ENCODE results near the gene DENND1A. TPM values are rescaled to one million over a fixed set of nuclear protein-coding genes. Genes with fewer than 3 reads are reported as not detected.

The DENND1A gene
- total RNA-seq, 2 experiments from 2014 or later, result 13.9 to 20.3 TPM

DNA sequence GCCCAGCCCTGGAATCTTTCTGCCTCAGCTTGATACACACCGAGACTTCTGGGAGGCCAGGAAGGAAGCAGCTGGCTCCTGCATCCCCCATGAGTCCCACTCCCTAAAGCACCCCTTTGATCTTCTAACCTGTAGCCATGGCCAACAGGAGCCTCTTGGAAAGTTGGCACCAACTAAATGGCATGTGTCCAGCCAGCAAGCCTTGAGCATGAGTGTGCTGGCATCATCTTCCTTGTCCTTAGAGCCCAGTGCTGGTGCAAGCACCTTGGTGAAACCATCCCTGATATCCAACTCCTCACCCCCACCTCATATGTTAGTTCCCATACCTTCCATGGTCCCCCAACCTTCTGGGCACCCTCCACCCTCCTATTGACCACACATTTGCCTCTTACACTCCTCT, 443.5 kb downstream of the DENND1A start:
- POLR2A ChIA-PET, result no interaction called here
- H3K4me1 Mint-ChIP-seq, result peaks cover 2% of the 10 kb centered on the region
- no peaks in the 10 kb centered on the region for H3K27me3 Mint-ChIP-seq
- H3K4me3 Mint-ChIP-seq, result no peak overlapping the region
- H3K36me3 Mint-ChIP-seq, result no peaks in the 10 kb centered on the region
- DNase-seq (no peak), ATAC-seq (ENCODE audit: low read depth) (no peak)
- H3K9me3 Mint-ChIP-seq, result no peaks in the 10 kb centered on the region
- no peak overlapping the region for H3K27ac Mint-ChIP-seq

DNA sequence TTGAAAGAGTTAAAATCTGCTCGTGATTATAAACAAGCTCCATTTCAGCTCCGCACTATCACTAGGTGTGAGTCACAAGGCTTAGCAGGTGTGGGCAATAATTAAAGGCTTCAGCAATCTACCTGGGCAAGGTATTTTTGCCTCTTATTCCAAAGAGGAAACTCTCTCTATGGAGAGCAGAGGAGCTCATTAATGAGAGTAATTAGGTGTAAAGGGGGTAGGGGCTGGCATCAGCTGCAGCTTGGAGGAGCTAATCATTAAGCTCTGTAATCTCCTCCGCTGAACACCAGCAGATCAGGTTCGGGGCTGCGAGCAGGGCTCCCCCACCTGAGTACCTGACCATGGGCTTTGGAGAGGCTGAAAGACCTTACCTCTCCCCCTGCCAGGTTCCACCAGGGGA, 444.7 kb downstream of the DENND1A start:
- POLR2A ChIA-PET, result no interaction called here
- Mint-ChIP-seq H3K36me3 (no peaks in the 10 kb centered on the region), H3K4me3 (no peak overlapping the region), H3K4me1 (peaks cover 2% of the 10 kb centered on the region), H3K9me3 (no peaks in the 10 kb centered on the region), H3K27me3 (no peaks in the 10 kb centered on the region), H3K27ac (no peak overlapping the region)
- DNase-seq, result no peak
- no peak for ATAC-seq (ENCODE audit: low read depth)

DNA sequence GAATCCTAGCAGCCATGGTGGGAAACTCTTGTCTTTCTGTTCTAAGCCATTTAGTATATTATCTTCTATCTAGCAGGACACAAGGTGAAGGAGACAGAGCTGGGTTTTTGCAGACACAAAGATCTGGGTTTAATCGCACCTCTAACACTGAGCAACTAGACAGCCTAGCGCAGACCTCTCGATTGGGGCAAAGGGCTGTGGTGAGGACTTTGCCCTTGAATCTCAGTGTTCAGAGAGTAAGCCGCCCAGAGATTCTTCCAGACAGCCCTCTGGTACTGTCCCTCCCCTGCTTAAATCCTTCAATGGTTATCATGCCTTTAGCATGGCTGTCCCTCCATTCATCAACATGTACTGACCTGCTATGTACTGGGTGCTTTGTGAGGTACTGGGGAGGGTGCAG, 445.8 kb downstream of the DENND1A start:
- H3K4me3 Mint-ChIP-seq, result no peak overlapping the region
- no peaks in the 10 kb centered on the region for H3K27me3 Mint-ChIP-seq
- peaks cover 2% of the 10 kb centered on the region for H3K4me1 Mint-ChIP-seq
- no peaks in the 10 kb centered on the region for H3K36me3 Mint-ChIP-seq
- no peak overlapping the region for H3K27ac Mint-ChIP-seq
- POLR2A ChIA-PET, result no interaction called here
- H3K9me3 Mint-ChIP-seq, result no peaks in the 10 kb centered on the region
- no peak for DNase-seq
- ATAC-seq (ENCODE audit: low read depth), result no peak

DNA sequence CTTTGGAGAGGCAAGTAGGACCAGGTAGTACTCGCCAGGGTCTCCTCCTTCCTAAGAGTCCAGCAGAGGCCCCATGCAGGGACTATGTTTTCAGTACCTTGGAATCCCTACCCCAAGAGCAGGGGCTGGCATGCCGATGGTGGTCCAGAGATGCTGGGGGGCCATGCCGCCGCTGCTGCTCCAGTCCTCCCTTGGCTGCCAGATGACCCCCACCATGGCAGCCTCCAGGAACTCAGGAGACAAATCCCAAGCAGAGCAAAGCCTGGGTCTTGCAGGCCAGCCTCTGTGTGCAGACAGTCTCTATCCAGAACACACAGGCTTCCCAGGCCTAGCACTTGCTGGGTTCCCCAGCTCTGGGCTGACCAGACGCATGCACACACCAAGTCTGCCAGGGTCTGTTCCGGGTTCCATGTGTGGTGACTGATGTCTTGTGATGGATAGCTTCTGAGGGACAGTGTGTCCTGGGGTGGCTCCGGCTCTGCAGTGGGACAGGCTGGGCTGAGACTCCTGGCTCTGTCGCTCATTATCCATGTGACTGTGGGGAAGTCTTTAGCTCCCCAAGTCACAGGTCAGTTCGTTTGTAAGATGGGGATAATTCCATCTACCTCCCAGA, 446.6 kb downstream of the DENND1A start:
- Mint-ChIP-seq H3K4me3 (no peak overlapping the region), H3K4me1 (no peaks in the 10 kb centered on the region), H3K27ac (no peak overlapping the region), H3K9me3 (no peaks in the 10 kb centered on the region), H3K27me3 (no peaks in the 10 kb centered on the region), H3K36me3 (no peaks in the 10 kb centered on the region)
- POLR2A ChIA-PET, result no interaction called here
- no peak for ATAC-seq (ENCODE audit: low read depth)
- no peak for DNase-seq

DNA sequence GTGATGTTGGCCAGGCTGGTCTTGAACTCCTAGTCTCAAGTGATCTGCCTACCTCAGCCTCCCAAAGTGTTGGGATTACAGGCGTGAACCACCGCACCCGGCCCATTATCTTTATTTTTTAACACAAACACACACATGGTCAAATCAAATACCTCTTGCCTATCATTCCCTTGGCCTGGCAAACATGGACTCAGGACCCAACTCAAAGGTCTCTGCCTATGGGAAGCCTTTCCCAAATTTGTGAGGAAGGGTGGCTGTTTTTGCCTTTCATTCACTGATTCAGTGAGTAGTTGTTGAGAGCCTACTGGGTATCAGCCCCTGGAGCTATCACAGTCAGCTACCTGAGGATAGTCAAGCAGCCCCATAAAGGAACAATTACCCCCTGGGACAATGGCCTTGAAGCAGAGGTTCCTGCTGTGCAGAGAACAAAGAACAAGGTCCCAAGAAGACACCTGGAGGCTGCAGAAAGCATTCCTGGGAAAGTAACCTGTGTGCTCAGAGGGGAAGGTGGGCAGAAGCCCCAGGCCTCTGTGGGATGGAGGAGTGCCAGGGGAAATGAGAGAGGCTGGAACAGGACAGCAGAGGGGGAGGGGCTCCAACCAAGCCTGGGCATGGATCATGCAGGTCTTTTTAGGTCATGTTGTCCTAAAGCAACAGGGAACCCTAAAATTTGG, 447.5 kb downstream of the DENND1A start:
- H3K9me3 Mint-ChIP-seq, result no peaks in the 10 kb centered on the region
- no peaks in the 10 kb centered on the region for H3K4me1 Mint-ChIP-seq
- POLR2A ChIA-PET, result no interaction called here
- no peaks in the 10 kb centered on the region for H3K36me3 Mint-ChIP-seq
- H3K27me3 Mint-ChIP-seq, result no peaks in the 10 kb centered on the region
- ATAC-seq (ENCODE audit: low read depth) (no peak), DNase-seq (no peak)
- H3K4me3 Mint-ChIP-seq, result no peak overlapping the region
- H3K27ac Mint-ChIP-seq, result no peak overlapping the region

DNA sequence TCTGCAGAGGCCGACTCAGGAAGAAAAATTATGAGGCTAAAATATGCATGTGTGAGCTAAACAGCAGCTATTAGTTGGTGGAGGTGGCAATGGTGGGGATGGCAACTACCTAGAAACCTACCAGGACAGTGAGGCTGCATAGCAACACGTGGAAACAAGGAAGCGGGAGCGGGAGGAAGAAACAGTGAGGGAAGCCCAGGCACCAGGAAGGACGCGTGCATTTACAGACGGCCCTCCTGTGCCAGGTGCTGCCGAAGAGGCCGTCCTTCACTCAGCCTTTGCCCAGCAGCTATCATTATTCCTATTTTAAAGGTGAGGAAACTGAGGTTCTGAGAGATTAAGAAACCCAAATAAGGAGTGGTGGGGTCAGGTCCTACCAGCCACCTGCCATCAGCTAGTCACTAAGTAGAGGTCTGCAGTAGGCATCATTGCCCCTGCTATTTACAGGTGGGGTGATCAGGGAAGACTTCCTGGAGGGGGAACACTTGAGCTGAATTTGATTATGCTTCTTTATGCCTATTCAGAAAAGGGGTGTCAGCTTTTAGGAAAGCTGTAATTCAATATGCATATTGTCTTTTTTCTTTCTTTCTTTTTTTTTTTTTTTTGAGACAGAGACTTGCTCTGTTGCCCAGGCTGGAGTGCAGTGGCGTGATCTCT, 448.6 kb downstream of the DENND1A start:
- H3K9me3 Mint-ChIP-seq, result no peaks in the 10 kb centered on the region
- no peaks in the 10 kb centered on the region for H3K27me3 Mint-ChIP-seq
- H3K27ac Mint-ChIP-seq, result no peak overlapping the region
- no peak for DNase-seq
- no peak overlapping the region for H3K4me3 Mint-ChIP-seq
- POLR2A ChIA-PET, result no interaction called here
- no peaks in the 10 kb centered on the region for H3K4me1 Mint-ChIP-seq
- H3K36me3 Mint-ChIP-seq, result no peaks in the 10 kb centered on the region
- ATAC-seq (ENCODE audit: low read depth), result no peak

DNA sequence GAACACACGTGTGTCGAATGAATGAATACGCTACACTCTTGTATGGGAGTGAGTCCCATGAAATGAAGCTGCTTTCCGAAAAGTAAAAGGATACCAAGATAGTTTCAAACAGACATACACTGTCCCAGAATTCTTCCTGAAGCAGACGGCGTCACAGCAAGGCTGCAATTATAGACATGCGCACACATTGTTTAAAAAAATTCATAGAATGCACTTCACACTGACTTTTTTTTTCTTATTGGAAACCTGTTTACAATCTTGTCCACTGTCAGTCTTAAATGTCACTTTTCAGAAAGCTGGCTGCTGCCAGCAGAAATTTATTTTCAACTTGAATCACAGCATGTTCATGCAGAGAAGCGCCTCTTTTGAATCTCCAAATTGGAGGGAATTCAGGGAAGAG, 449.1 kb downstream of the DENND1A start:
- no peak for DNase-seq
- no peaks in the 10 kb centered on the region for H3K9me3 Mint-ChIP-seq
- POLR2A ChIA-PET, result no interaction called here
- no peaks in the 10 kb centered on the region for H3K27me3 Mint-ChIP-seq
- ATAC-seq (ENCODE audit: low read depth), result no peak
- H3K36me3 Mint-ChIP-seq, result no peaks in the 10 kb centered on the region
- no peak overlapping the region for H3K27ac Mint-ChIP-seq
- H3K4me3 Mint-ChIP-seq, result no peak overlapping the region
- H3K4me1 Mint-ChIP-seq, result no peaks in the 10 kb centered on the region

DNA sequence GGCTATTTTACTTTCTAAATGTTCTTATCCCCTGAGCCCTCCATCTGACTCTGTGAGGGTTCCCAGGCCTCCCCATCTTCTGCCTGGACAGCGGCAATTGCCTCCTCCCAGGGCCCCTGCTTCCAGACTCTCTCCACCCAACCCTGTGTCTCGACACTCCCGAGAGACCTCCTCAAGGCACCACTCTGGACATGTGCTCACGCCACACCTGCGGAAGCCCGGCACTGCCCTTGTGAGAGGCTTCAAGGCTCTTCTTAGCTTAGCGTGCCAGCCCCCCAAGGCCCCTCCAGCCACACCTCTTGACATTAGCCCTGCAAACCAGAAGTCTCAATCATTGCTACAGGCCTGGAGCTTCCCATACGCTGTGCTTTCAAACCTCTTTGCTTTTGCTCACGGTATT, 449.8 kb downstream of the DENND1A start:
- DNase-seq (no peak), ATAC-seq (ENCODE audit: low read depth) (no peak)
- no peaks in the 10 kb centered on the region for H3K4me1 Mint-ChIP-seq
- H3K36me3 Mint-ChIP-seq, result no peaks in the 10 kb centered on the region
- H3K9me3 Mint-ChIP-seq, result no peaks in the 10 kb centered on the region
- no peak overlapping the region for H3K4me3 Mint-ChIP-seq
- POLR2A ChIA-PET, result no interaction called here
- no peaks in the 10 kb centered on the region for H3K27me3 Mint-ChIP-seq
- H3K27ac Mint-ChIP-seq, result no peak overlapping the region

DNA sequence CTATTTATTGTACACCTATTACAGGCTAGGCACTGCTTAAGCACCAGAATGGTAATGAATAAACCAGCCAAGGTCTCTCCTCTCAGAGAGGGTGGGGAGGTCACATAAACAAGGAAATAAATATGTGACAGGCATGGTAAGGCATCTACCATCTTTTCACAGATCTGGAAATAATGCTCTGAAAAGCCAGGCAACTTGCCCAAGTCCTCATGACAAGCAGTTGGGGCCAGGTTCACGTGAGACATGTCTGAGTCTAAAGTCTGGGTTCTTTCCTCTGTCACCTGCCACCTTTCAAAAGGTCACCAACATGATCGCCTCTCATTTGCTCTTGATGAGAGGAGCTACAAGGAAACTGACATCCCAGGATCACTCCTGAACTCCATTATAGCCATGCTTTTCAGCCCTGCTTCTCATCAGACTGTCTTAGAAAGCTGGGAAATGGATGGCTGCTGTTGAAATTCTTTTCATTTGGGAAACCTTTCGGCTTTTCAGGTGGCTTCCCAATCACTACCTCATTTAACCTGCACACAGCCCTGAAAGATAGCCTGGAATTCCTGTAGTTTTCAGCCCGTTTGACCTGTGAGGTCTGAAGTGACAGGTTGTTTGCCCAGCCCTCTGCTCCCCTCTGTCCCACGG, 450.8 kb downstream of the DENND1A start:
- H3K4me1 Mint-ChIP-seq, result no peaks in the 10 kb centered on the region
- no peaks in the 10 kb centered on the region for H3K36me3 Mint-ChIP-seq
- H3K27ac Mint-ChIP-seq, result no peak overlapping the region
- H3K4me3 Mint-ChIP-seq, result no peak overlapping the region
- H3K27me3 Mint-ChIP-seq, result no peaks in the 10 kb centered on the region
- H3K9me3 Mint-ChIP-seq, result no peaks in the 10 kb centered on the region
- ATAC-seq (ENCODE audit: low read depth) (no peak), DNase-seq (no peak)
- POLR2A ChIA-PET, result no interaction called here

DNA sequence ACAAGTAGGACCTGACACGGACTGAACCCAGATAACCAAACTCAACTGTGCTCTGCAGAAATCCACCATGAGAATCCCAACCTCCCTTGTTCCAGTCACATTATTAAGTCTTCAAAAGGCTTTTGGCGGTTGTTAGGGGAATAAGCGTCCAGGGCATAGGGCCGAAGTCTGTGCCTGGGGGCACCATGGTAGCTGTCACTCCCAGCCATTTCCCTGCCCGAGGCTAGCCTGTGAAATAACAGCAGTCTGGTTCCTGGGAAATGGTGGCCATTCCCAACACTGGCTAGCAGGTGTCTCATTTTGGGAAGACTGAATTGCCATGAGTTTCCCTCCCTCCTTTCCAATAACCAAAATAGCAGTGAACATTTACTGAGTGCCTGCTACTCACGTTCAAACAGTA, 451.8 kb downstream of the DENND1A start:
- Mint-ChIP-seq H3K36me3 (no peaks in the 10 kb centered on the region), H3K4me1 (no peaks in the 10 kb centered on the region), H3K9me3 (no peaks in the 10 kb centered on the region), H3K4me3 (no peak overlapping the region), H3K27me3 (no peaks in the 10 kb centered on the region), H3K27ac (no peak overlapping the region)
- POLR2A ChIA-PET, result no interaction called here
- ATAC-seq (ENCODE audit: low read depth), result no peak
- peak; percentile 3 for DNase-seq

DNA sequence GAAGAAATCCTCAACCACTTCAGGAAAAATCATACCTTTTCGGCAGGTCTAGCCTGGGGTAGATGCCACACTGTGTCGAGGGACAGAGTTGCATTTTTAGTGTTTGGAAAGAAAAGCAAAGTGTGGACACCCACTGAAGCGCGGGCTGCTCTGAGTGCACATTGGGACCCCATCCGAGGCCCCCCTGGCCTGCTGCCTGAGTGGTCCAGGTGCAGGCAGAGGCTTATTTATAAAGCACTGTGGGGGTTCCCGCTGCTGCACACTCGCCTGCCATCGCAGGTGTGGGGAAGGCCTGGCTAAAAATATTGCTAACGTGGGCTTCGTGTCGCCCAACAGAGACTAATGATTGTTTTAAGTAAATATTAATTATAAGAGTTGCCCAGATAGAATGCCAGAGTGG, 454.5 kb downstream of the DENND1A start:
- Mint-ChIP-seq H3K4me1 (no peaks in the 10 kb centered on the region), H3K27me3 (no peaks in the 10 kb centered on the region), H3K27ac (no peak overlapping the region), H3K9me3 (no peaks in the 10 kb centered on the region), H3K4me3 (no peak overlapping the region), H3K36me3 (no peaks in the 10 kb centered on the region)
- DNase-seq (no peak), ATAC-seq (ENCODE audit: low read depth) (no peak)
- POLR2A ChIA-PET, result no interaction called here

DNA sequence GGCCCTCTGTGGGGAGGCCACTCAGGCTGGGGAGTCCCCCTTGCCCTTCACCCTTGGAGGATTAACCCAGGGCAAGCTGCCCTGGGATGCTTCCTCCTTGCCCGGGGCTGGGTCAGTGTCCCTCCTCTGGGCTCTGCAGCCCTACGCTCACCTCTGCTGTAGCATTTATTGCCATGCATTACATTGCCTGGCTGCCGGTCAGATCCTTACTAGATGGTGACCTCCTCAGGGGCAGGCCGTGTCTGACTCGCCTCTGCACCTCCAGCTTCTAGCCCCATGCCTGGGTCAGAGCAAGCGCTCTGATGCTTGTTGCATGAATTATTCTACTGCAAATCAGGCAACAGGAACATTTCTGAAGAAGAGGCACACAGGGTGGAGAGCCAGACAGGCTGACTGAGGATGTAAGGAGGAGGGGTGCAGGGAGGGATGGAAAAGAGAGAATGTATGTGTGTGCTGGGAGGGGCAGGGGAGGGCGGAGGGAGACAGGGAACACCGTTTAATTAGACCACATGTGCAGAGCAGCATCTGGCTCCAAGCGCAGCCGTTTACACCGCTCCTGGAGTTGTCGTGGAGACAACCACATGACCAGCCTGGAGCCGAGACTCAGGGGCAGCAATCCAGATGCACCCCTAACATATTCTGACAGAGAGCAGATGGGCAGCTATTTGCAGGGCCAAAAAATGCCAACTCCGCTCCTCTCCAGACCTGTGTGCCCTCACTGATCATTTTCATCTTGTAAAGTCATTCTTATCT, 456.9 kb downstream of the DENND1A start:
- Mint-ChIP-seq H3K36me3 (no peaks in the 10 kb centered on the region), H3K9me3 (no peaks in the 10 kb centered on the region), H3K27me3 (no peaks in the 10 kb centered on the region), H3K4me1 (no peaks in the 10 kb centered on the region), H3K4me3 (no peak overlapping the region), H3K27ac (no peak overlapping the region)
- ATAC-seq (ENCODE audit: low read depth) (no peak), DNase-seq (no peak)
- POLR2A ChIA-PET, result no interaction called here

DNA sequence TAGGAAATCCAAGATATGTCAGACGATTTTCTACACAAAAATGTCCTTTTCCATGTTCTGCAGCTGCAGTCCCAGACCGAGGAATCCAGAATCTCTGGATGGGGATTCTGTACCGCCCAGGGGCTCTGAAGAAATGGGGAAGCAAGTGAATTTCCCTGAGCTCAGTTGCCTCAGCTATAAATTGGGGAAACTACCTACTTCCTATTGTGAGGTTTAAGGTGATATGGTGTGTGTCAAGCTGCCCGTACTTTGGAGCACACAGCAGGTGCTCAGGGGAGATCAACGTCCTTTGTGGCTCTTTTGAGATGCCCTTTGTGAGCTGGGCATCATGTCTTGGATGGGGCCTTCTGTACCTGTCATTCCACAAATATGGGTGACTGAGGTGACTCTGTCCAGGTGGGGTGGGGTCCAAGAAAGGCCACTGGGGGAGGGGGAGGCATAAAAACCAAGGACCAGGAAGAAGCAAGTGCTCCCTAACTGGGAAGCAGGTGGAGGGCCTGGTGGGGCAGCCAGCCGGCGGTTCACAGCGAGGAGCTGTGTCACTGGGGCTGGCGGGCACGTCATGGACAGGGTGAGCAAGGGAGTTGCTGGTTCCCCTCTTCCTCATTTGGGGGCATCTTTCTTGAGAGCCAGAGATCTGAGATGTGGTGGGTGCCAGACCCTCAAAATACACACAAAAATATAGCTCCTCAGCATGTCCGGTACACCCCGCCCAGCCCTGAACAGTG, 457.9 kb downstream of the DENND1A start:
- no peaks in the 10 kb centered on the region for H3K4me1 Mint-ChIP-seq
- H3K27ac Mint-ChIP-seq, result no peak overlapping the region
- DNase-seq (no peak), ATAC-seq (ENCODE audit: low read depth) (no peak)
- no peaks in the 10 kb centered on the region for H3K27me3 Mint-ChIP-seq
- no peaks in the 10 kb centered on the region for H3K9me3 Mint-ChIP-seq
- POLR2A ChIA-PET, result no interaction called here
- no peaks in the 10 kb centered on the region for H3K36me3 Mint-ChIP-seq
- H3K4me3 Mint-ChIP-seq, result no peak overlapping the region
